CD4-positive, alpha-beta T cell treated with Interleukin-21 for 1 hour (primary cell): ENCODE measurements around the gene GDI2.
"Not testable (repeated sequence)": the region's sequence is repeated elsewhere in the genome, so short reads cannot be mapped to it uniquely, and the experiment has no call there.

Source experiments
- DNase-seq: peaks from one replicate; pipeline ENCODE4 v3.0.0-alpha.2; 2020

GDI2 gene

DNA sequence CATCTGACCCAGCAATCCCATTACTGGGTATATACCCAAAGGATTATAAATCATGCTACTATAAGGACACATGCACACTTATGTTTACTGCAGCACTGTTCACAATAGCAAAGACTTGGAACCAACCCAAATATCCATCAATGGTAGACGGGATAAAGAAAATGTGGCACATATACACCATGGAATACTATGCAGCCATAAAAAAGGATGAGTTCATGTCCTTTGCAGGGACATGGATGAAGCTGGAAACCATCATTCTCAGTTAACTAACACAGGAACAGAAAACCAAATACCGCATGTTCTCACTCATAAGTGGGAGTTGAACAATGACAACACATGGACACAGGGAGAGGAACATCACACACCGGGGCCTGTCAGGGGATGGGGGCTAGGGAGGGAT, 35.5 kb downstream of the GDI2 start:
- DNase-seq: not testable (repeated sequence)

DNA sequence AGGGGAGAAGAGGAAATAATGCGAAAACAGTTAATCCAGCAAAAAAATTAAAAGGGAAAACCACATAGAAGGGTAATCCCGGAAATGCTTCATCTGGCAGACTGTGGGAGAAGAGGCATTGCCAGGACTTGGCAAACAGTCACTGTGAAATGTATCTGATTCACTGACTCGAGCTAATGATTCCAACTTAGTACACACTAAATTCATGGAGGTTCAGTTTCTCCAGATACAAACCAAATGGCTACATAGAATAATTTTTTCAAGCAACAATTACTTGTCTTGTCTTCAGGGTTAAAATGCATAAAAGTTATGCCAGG, 36.4 kb downstream of the GDI2 start:
- DNase-seq: no peak

DNA sequence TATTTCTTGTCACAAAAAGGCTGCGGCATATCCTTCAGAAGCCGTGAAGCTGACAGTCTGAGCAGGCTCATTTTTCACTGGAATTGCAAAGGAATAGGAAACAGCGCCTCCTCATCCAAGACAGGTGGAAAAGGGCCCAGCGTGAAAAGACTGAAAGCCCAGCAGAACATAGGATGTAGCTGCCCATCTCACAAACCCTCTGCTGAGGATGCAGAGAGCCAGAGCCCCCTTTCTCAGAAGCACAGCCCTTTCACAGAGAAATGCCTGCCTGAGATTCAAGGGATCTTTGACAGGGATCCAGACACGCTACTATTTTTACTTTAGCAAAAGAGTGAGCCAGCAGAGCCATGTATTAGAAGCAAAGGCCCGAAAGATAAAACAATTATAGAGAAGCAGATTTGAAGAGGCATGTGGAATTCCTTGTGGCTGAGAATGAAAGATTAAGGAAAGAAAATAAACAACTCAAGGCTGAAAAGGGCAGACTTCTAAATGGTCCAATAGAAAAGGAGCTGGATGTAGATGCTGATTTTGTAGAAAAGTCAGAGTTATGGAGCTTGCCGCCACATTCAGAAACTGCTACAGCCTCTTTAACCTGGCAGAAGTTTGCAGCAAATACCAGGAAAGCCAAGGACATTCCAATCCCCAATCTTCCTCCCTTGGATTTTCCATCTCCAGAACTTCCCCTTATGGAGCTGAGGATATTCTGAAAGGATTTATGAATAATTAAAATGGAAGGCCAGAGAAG, 36.9 kb downstream of the GDI2 start:
- DNase-seq: no peak

DNA sequence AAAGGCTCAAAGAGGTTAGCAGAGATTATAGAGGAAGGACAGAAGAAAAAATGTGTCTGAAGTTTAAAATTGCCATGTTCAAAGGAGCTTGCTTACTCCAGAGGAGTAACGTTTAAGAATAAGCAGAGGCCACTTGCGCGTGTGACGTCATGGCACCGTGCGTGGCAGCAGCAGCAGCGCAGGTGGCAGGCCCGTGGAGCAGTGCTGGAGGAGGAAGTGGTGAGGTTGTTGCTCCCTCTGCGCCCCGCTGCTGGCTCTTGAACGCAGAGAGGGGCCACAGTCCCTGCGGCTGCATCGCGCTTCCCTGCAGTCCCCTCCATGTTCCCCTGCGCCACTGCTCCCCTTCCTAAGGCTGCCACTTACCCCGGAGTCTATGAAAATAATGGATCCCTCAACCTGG, 37.5 kb downstream of the GDI2 start:
- DNase-seq: peak; percentile 82

DNA sequence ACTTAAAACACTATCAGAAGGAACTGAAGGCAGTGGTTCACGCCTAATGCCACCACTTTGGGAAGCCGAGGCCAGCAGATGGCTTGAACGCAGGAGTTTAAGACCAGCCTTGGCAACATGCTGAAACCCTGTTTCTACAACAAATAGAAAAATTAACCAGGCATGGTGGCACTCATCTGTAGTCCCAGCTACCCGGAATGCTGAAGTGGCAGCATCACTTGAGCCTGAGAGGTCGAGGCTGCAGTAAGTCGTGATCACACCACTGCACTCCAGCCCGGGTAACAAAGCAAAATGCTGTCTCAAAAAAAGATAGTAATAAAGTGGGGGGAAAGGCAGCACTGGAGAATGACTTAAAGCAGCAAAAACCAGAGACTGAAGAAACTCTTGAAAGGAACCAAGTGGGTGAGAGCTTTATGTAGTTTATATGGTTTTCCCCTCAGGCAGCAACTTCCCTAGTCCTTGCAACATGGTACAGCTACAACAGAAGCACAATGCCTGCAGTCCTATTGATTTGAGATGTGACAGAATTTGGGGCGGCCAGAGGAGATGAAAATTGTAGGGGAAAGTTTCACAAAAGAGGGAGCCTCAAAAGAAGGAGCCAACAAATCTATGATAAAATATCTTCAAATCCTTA, 38.1 kb downstream of the GDI2 start:
- DNase-seq: no peak

DNA sequence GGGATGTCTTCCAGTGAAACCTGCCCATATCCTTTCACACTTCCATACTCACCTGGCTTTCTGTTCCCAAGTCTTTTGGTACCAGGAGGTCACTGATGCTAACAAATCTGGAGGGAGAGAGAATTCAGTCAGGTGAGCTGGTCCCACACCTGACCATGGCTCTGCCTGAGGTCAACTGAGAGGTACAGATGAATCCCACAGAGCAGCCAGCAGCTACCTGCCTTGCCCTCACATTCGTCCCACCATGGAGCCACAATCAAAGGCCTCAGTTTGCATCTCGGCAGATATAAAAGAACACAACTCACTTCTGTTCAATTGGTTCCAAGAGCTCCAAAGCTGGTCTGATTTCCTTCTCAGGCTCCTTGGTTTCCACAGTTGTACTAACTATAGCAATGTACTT, 47.0 kb downstream of the GDI2 start:
- no peak for DNase-seq

DNA sequence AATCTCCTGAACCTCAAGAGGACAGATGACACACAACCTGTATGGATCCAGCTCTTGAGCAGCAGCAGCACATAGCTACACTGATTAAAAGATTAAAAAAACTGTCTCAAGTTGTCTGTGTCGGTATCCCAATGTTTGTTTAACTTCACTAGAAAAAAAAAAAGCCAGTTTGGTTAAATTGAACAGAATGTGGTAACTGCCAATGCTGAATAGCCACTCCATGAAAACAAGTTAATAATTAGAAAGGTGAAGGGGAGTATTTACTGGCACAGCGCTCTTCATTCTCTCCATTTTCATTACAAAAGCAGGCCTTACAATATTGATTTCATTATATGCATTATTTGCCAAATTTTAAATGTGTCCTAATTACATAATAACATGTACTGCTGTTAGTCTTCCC, 47.6 kb downstream of the GDI2 start:
- DNase-seq: no peak

DNA sequence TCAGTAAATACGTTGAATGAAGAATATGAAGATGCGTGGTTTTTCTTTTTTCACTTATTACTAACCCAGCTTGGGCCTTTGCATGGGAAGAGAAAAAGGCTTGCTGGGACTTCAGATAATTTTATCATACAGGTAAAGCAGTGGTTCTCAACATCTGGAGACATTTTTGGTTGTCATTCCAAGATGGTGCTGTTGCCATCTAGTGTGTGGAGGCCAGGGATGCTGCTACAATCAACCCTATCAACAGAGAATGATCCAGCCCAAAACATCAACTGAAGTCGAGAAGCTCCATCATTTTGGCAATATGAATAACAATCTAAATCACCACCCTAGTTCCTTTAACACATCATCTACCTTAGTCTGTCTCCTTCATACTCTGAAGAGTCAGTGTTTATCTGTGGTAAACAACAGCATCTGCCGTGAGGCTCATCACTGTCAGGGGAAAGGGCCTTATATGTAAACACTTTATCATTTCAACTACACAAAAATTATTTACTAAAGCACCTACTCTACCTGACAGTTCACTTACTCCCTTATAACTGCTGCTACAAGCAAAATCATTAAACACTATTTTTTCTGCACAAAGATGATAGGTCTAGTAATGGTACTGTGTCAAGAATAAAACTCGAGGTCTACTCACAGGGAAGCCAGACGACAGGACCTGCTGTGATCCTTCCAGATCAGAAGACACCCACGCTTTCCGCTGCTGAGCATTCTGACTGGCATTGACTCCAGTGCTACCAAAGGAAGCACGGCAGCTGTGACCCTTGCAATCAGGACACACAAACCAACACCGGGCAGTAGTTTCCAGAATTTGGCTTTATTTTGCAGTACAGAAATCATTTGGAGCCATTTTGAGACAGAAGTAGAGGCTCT, 48.6 kb downstream of the GDI2 start:
- no peak for DNase-seq

DNA sequence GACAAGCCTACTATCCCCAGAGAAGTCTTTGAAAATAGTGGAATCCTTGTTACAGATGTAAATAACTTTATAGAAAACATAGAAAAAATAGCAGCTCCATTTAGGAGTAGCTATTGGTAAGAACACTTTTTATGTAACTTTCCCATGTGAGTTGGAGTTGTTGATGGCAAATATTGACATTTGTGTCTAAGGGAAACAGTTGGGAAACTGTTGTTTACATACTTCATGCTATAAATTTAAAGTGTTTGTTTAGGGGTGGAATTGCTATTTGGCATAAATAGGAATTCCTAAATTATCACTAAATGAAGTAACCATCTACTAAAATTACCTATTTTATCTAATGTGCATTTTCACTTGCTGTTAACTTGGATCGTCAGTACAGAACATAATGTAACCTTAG, 50.7 kb downstream of the GDI2 start:
- DNase-seq: no peak

DNA sequence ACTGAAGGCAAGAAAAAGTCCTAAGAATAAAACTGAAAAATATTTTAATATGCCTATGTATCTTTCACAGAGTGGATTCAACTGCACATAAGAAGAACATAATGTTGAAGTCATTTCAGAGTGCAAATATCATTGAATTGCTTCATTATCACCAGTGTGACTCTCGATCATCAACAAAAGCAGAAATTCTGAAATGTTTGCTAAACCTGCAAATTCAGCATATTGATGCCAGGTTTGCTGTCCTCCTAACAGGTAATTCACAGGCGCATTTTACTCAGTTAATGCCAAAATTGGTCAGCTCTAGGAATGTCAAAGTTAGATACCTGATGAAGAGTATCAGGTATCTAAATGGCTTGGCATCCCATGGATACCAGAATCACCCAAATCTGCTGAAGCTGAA, 52.0 kb downstream of the GDI2 start:
- DNase-seq: no peak

- no peak for DNase-seq
These were observed 52.7 kb downstream of the GDI2 start for GRCh38 chr10:5760515-5760914.

- DNase-seq: no peak
These were observed 54.3 kb downstream of the GDI2 start for GRCh38 chr10:5758927-5759326.

DNA sequence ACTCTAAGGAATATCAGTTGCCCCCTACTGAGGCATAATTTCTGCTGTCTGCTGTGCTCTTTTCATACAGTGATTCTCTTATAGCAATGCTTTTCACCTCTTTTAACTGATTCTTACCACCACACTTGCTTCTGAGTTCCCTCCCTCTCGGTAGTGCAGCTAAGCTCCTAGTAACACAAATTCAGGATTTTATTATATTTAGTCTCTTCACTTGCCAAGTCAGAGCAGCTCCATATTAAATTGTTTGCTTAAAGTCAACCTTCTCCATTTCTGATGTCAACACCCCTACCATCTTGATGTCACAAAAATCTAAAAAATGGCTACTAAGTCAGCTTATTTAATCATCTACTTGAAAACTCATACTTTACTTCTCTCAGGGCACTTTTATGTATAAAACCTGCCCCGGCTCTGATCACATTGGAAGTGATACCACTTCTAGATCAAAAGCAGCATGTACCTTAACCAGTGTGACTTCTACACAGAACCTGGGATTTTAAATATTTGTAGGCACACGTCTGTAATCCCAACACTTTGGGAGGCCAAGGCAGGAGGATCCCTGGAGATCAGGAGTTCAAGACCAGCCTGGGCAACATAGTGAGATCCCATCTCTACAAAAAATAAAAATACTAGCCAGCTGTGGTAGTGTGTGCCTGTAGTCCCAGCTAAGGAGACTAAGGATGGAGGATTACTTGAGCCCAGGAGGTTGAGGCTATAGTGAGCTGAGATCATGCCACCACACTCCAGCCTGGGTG, 55.3 kb downstream of the GDI2 start:
- DNase-seq: no peak

GRCh38 chr10:5752301-5752871, 60.8 kb downstream of the GDI2 start:
- no peak for DNase-seq

DNA sequence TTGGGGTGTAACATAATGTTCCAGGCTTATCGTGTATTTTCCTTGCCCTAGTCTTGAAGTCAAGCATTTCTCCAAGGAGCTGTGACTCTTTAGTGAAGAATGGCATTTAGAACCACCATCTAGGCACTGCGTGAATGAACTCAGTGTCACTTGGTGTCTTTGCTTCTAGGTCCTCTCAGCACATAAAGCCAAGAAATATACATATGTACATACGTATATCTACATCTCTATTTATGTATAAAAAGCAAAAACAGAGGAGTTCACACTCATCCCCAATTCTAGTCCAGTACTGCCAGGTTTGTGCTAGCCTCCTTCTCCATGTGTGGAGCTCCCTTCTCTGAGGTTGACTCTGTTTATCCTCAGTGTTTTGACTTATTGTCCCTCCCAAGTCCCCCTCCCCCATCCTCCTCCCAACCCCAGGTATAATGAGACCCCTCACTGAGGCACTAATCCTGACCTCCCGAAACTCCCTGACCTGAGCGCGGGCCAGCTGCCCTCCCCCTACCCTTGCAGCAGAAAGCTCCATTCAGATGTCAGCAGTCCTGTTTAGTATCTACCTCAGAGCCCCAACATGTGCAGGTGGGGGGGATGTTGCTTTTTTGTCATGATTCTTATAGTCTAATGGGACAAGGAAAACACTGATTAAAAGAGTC, 61.5 kb downstream of the GDI2 start:
- DNase-seq: no peak

DNA sequence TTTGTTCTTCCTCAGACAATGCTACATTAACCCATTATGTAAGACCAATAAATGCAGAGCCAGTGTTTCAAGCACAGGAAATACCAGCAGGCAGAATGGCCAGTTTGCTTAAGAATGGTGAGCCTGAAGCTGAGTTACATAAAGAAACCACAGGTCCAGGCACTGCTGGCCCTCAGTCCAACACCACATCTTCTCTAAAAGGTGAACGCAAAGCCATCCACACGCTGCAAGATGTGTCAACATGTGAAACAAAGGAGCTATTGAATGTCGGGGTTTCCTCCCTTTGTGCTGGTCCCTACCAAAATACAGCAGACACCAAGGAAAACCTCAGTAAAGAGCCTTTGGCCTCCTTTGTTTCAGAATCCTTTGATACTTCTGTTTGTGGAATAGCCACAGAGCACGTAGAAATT, 64.8 kb downstream of the GDI2 start:
- no peak for DNase-seq

DNA sequence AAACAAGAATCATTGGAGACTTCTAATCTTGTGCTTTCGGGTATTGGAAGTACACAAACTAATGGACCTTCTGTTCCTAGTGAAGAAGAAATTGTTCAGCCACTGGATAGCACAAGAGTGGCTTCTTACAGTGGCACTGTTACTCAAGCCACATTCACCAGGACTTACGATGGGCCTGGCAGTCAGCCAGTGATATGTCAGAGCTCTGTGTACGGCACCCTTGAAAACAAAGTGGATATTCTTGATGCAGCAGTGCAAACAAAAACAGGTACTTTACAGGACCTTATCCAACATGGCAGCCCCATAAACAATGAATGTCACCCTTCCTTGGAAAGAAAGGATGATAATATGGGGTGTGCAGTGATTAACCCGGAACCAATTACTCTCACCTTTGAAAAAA, 67.0 kb downstream of the GDI2 start:
- no peak for DNase-seq

DNA sequence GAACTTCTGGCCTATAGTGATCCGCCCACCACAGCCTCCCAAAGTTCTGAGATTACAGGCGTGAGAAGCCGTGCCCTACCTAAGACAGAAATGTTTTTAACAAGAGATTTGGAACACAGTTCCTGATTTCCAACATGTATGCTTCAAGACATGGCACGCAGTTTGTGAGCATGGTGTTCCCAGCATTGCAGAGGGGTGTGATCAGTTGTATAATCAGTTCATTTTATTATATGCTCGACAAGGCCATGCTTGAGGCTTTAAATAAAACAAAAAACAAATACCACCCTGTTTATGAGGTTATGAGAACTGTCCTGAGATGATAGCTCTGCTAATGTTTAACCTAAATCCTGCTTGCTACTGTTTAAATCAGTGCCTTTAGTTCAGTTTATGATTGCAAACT, 68.4 kb downstream of the GDI2 start:
- DNase-seq: no peak

GRCh38 chr10:5743736-5744135, 69.5 kb downstream of the GDI2 start:
- no peak for DNase-seq

- no peak for DNase-seq
These were observed 71.1 kb downstream of the GDI2 start for GRCh38 chr10:5742116-5742515.

- DNase-seq: no peak
These were observed 72.0 kb downstream of the GDI2 start for GRCh38 chr10:5741276-5741675.

- no peak for DNase-seq
These were observed 74.8 kb downstream of the GDI2 start for GRCh38 chr10:5738427-5738826.
